HG03097 (cell line): ENCODE measurements around the gene ZNF845.
"Not testable (repeated sequence)": the region's sequence is repeated elsewhere in the genome, so short reads cannot be mapped to it uniquely, and the experiment has no call there.

Experiments
- ATAC-seq: cut with Tn5 transposase; IDR thresholded peaks from one replicate; pipeline ENCODE4 v1.9.1; 2021; ENCODE audit not compliant: unreplicated experiment, low FRiP score

ZNF845 gene

DNA sequence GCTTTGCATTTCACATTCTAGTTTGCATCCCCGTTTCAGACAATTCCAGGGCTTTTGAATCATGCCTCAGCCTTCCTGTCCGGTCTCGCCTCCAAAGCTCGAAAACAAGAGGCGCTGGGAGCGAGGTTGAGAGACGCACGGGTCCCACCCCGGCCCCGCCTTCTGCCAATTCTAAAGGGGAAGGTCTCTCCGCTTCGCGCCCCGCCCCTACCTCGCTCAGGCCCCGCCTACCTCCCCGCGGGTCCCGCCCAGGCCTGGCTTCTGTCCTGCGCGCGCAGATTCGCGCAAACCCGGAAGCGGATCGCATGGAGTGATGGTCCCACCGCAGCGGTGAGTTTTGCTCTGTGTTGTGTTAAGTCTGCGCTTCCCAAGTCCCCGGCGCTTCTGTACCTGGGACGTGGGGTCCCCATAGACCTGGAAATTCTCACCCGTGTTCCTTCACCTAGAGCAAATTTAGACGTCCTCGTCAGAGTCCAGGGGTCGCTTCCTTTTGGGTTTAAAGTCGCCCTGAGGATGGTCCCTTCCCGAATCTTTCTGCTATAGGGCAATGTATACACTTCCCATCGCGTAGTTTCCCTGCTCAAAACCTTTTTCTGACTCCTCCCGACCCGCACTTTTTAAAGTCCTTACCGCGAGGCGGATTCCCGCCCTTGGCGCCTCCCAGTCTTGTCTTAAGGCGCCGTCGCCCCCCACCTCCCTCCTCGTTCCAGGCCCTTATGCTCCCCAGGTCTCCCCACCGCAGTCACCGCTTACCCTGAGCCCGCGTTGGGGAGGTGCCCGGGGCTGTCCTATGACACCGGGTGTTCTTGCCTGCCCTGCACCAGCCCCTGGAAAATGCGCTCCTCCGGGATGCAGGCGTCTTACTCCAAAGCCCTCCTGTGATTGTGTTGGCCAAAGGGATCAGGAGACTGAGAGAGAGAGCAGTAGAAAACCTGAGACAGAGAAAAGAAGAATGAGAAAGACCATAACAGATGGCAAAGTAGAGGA is at the start of gene ZNF845:
ZNF845 (plus strand) TSS at position 287 of the 987 bp plus-strand sequence. CDS start 7,559 bp downstream, outside the sequence.
- ATAC-seq: peak; percentile 95

DNA sequence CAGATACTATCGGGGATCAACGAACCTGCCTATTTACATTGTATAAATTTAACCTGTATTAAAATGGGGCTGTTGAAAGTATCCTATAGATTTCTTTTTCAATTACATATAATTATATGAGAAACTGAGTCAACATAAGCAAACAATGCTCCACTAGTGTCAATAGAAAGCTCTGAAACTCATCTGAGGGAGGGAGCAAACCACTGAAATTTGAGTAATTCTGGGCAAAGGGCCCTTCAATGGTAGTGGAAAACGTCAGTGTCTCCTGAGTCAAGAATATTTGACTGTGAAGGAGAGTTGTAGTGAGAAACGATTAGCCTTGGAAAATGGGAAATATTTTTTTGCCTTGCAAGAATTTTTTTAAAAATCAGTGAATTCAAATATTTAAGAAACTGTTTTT is 48.5 kb upstream of the ZNF845 start:
- ATAC-seq: no peak

GRCh38 chr19:53290758-53291549 is 42.6 kb upstream of the ZNF845 start:
- no peak for ATAC-seq

DNA sequence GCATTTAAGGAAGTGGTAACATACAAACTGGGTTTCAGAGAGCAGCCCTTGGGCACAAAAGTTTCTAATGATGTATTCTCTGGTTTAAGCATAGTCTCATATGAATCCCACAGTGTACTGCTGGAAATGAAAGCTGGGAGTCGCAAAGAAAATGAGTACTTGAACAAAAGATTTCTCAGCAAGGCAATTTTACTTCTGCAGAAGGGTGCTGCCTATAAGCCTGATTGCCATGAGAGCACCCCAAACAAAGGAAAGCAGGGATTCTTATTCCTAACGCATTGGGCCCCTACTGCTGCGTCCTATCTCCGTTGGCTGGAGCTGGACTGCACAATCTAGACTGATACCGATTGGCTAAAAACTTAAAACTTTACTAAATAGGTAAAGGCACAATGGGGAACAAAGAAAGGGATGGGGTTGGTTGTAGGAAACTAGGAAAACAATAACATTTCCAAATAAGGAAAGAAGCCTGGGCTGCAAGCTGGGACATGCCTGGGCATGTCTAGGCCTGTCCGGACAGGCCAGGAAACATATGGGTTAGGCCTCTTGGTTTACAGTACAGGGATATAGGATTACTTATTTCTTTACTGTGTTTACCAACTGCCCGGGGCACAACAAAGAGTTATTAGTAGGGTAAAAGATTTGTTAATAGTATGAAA is 38.6 kb upstream of the ZNF845 start:
- ATAC-seq: no peak

DNA sequence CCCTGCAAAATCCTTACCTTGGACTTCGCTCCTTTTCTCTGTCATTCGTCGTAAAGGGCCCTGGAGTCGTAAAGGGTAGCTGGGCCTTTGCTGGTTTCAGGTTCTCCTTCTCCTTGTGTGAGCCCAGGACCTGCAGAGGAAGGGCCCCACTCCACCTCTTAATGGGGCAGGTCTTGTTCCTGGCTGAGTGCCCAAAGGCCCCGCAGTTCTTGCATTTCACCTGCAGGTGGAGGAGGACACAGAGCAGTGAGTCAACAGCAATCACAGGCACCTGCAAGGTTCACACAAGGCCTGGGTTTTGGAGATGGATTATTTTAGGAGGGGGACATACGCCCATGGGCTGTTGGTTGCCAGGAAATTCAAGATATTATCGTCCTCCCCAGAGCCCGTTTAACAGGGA is 32.2 kb upstream of the ZNF845 start:
- not testable (repeated sequence) for ATAC-seq

DNA sequence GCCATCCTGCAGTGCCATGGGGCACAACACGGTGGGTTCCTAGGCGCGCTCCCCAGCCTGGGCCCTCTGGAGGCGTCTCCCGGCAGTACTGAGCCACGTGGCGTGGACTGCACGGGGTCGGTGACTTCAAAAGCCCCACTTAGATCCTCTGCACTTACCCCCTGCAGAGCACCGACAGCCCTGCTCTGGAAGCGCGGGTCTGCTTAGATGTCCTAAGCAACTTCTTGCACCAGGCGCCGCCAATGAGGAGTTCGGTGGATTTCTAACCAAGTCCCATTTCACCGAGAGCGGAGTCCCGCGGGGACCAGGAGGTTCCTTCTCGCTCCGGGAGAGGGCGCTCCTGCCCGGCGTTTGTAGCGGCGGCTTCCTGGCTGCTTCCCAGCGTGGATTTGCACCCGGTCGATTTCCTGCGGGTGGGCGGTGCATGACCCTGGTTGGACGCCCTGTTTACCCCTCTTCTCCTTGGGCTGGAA is 25.2 kb upstream of the ZNF845 start:
- no peak for ATAC-seq

GRCh38 chr19:53311044-53311443 is 22.5 kb upstream of the ZNF845 start:
- no peak for ATAC-seq

GRCh38 chr19:53311897-53312296 is 21.7 kb upstream of the ZNF845 start:
- no peak for ATAC-seq

GRCh38 chr19:53328967-53329366 is 4.6 kb upstream of the ZNF845 start:
- no peak for ATAC-seq

- ATAC-seq: no peak
Observed at GRCh38 chr19:53332484-53332883, 1.1 kb upstream of the ZNF845 start.

- ATAC-seq: no peak
Observed at GRCh38 chr19:53333066-53333462, 485 bp upstream of the ZNF845 start.

GRCh38 chr19:53344403-53344802 is 10.9 kb downstream of the ZNF845 start:
- not testable (repeated sequence) for ATAC-seq

DNA sequence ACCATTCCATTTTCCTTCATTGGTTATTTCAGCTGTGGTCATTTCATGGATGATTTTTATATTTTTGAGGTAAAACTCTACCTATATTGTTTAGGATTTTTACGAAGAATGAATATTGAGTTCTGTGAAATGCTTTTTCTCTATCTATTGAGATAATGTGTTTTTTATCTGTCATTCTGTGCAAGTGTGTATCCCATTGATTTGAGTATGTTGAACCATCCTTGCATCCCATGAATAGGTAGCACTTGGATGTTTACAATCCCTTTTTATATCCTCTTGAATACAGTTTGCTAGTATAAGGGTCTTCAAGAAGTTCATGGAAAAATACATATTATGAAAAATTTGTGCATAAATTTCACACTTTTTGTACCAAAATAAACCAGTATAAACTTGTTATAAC is 22.2 kb downstream of the ZNF845 start:
- no peak for ATAC-seq

DNA sequence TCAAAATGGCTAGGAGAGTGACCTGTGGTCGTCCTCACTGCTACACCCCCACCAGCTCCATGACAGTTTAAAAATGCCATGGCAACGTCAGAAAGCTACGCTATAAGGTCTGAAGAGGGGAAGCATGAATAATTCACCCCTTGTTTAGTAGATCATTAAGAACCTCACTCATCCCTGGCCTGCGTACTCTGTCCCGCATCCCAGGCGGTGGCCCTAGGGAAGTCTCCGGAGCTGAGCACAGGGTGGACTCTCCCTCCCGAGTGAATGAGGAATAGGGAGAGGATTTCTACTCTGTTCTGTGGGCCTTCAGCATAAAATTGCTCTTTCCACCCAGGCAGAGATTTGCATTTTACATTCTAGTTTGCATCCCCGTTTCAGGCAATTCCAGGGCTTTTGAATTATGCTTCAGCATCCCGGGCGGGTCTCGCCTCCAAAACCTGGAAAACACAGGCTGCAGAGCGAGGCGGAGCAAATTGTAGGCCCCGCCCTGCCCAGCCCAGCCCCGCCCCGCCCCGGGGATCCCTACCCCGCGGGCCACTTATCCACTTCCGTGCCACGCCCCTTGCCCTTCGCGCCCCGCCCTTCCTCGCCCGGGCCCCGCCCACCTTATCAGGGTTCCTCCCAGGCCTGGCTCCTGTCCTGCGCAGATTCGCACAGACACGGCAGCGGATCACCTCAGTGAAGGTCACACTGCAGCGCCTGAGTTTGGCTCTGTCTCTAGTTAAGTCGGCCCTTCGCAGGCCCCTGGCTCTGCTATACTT is 24.5 kb downstream of the ZNF845 start:
- ATAC-seq: no peak

DNA sequence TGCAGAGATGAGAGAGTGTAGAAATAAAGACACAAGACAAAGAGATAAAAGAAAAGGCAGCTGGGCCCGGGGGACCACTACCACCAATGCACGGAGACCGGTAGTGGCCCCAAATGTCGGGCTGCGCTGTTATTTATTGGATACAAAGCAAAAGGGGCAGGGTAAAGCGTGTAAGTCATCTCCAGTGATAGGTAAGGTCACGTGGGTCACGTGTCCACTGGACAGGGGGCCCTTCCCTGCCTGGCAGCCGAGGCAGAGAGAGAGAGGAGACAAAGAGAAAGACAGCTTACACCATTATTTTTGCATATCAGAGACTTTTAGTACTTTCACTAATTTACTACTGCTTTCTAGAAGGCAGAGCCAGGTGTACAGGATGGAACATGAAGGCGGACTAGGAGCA is 26.5 kb downstream of the ZNF845 start:
- ATAC-seq: not testable (repeated sequence)

- ATAC-seq: peak; percentile 100
Observed at GRCh38 chr19:53365134-53365898, 31.8 kb downstream of the ZNF845 start, which contains the start of gene ZNF525. ZNF525 (plus strand) TSS chr19:53365705; CDS start chr19:53372282, 6,577 bp downstream.

DNA sequence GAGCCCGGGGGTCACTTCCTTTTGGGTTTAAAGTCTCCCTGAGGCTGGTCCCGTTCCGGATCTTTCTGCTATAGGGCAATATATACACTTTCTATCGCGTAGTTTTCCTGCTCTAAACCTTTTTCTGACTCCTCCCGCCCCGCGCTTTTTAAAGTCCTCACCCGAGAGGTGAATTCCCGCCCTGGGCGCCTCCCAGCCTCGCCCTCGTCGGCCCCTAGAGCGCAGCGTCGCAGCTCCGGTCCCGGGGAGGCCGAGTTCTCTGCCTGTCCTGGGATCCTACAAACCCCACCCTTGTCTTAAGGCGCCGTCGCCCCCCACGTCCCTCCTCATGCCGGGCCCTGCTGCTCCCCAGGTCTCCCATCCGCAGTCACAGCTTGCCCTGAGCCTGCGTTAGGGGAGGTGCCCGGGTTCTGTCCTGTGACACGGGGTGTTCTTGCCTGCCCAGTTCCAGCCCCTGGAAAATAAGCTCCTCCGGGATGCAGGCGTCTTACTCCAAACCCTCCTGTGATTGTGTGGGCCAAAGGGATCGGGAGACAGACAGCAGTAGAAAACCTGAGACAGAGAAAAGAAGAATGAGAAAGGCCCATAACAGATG is 32.4 kb downstream of the ZNF845 start:
- ATAC-seq: peak; percentile 31

DNA sequence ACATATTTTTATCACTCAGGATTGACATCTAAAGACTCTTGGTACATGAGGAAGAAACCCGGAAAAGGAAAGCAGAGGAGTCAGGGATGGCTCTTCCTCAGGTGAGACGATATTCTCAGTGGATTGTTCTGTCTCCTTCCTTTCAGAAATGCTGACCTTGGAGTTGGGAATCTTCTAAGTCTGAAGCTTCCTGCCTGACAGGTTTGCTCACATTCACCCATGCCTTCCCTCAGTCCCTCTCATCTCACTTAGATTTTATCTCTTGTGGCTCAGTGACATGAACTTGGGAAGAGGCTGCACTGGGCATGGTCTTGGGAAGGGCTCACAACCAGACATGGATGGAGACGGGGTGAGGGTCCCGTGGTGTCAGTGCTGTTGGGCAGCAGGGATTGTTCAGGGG is 38.6 kb downstream of the ZNF845 start:
- no peak for ATAC-seq

- ATAC-seq: no peak
Observed at GRCh38 chr19:53374288-53374687, 40.7 kb downstream of the ZNF845 start.
